Renal cortical epithelial cell (primary cell): ENCODE data around the gene MIEF1. TPM values are rescaled to one million over a fixed set of nuclear protein-coding genes. Genes with fewer than 3 reads are reported as not detected.
"Not testable (repeated sequence)": the region's sequence is repeated elsewhere in the genome, so short reads cannot be mapped to it uniquely, and the experiment has no call there.

Experiments used
- DNase-seq: peaks from one replicate; pipeline ENCODE4 v3.0.0-alpha.2; 2011; ENCODE audit warnings: low read depth
- total RNA-seq: library from RNA; depleted of rRNA; stranded (reverse); fragments of >200 nt; gene quantifications from 2 replicates; pipeline ENCODE4 v1.2.3, GENCODE V29; 2014

MIEF1 gene
- total RNA-seq, 1 donor from 2014 or later = 29.4 TPM

GRCh38 chr22:39489094-39490068, 12.7 kb upstream of the MIEF1 start:
- no peak for DNase-seq

GRCh38 chr22:39490135-39490798, 11.8 kb upstream of the MIEF1 start:
- DNase-seq = peak; percentile 47

- DNase-seq = no peak
Observed at GRCh38 chr22:39490966-39491680, 11.0 kb upstream of the MIEF1 start.

- no peak for DNase-seq
Observed at GRCh38 chr22:39491696-39492095, 10.4 kb upstream of the MIEF1 start.

- DNase-seq = no peak
Observed at GRCh38 chr22:39492186-39492585, 9.9 kb upstream of the MIEF1 start.

- peak; percentile 39 for DNase-seq
Observed at GRCh38 chr22:39493759-39494158, 8.3 kb upstream of the MIEF1 start.

GRCh38 chr22:39494471-39495120, 7.5 kb upstream of the MIEF1 start:
- DNase-seq = no peak

- peak; percentile 49 for DNase-seq
Observed at GRCh38 chr22:39496131-39496838, 5.8 kb upstream of the MIEF1 start.

GRCh38 chr22:39497429-39497828, 4.7 kb upstream of the MIEF1 start:
- no peak for DNase-seq

GRCh38 chr22:39498368-39498767, 3.7 kb upstream of the MIEF1 start:
- DNase-seq = no peak

- DNase-seq = no peak
Observed at GRCh38 chr22:39498802-39499201, 3.3 kb upstream of the MIEF1 start.

GRCh38 chr22:39500101-39500500, 2.0 kb upstream of the MIEF1 start:
- DNase-seq = no peak

GRCh38 chr22:39501644-39502108, 414 bp upstream of the MIEF1 start:
- no peak for DNase-seq

- no peak for DNase-seq
Observed at GRCh38 chr22:39502789-39503409, 809 bp downstream of the MIEF1 start.

- no peak for DNase-seq
Observed at GRCh38 chr22:39503630-39504029, 1.5 kb downstream of the MIEF1 start.

- DNase-seq = no peak
Observed at GRCh38 chr22:39504071-39504470, 2.0 kb downstream of the MIEF1 start.

GRCh38 chr22:39507021-39507420, 4.9 kb downstream of the MIEF1 start:
- DNase-seq = not testable (repeated sequence)

- no peak for DNase-seq
Observed at GRCh38 chr22:39508393-39508792, 6.3 kb downstream of the MIEF1 start.

GRCh38 chr22:39510529-39511149, 8.5 kb downstream of the MIEF1 start:
- DNase-seq = no peak

GRCh38 chr22:39511226-39511625, 9.1 kb downstream of the MIEF1 start:
- DNase-seq = no peak
